Activated naive CD4-positive, alpha-beta T cell (primary cell): Measurements from ENCODE around the gene TPCN2.
A peak's percentile ranks its signal among the peaks of the same experiment; 100 is the strongest.

Experiments
- DNase-seq, 4 experiments: peaks; one replicate each; lab custom pipeline; 2025; lab: John Stamatoyannopoulos, UW

The TPCN2 gene

GRCh38 chr11:69113226-69113625 lies 64.5 kb downstream of the TPCN2 start:
- no peak for DNase-seq

- DNase-seq: no peak
Observed at GRCh38 chr11:69113646-69114340, 65.1 kb downstream of the TPCN2 start.

- DNase-seq: no peak
Observed at GRCh38 chr11:69114362-69114761, 65.6 kb downstream of the TPCN2 start.

GRCh38 chr11:69114811-69115523 lies 66.2 kb downstream of the TPCN2 start:
- no peak for DNase-seq

GRCh38 chr11:69115586-69116560 lies 67.1 kb downstream of the TPCN2 start:
- no peak for DNase-seq

GRCh38 chr11:69116671-69117070 lies 67.9 kb downstream of the TPCN2 start:
- DNase-seq: no peak

GRCh38 chr11:69119190-69119589 lies 70.5 kb downstream of the TPCN2 start:
- no peak for DNase-seq

GRCh38 chr11:69120096-69120875 lies 71.6 kb downstream of the TPCN2 start:
- DNase-seq: no peak

GRCh38 chr11:69121021-69121420 lies 72.3 kb downstream of the TPCN2 start:
- DNase-seq: no peak

- DNase-seq: no peak
Observed at GRCh38 chr11:69121621-69122325, 73.0 kb downstream of the TPCN2 start.

GRCh38 chr11:69122326-69122629 lies 73.5 kb downstream of the TPCN2 start:
- DNase-seq: no peak

- DNase-seq: peak in 3 of 4 experiments; percentile 20 to 32 (median 32)
Observed at GRCh38 chr11:69122630-69123431, 74.1 kb downstream of the TPCN2 start.

GRCh38 chr11:69123593-69124545 lies 75.1 kb downstream of the TPCN2 start:
- no peak for DNase-seq

GRCh38 chr11:69125861-69126260 lies 77.1 kb downstream of the TPCN2 start:
- DNase-seq: no peak

GRCh38 chr11:69126286-69126685 lies 77.6 kb downstream of the TPCN2 start:
- no peak for DNase-seq

- no peak for DNase-seq
Observed at GRCh38 chr11:69127081-69127850, 78.5 kb downstream of the TPCN2 start.

GRCh38 chr11:69127884-69128283 lies 79.2 kb downstream of the TPCN2 start:
- no peak for DNase-seq

GRCh38 chr11:69129053-69129452 lies 80.3 kb downstream of the TPCN2 start:
- DNase-seq: no peak
